Mammary epithelial cell (primary cell): ENCODE results near the gene PDXDC1.
"Not testable (repeated sequence)": the region's sequence is repeated elsewhere in the genome, so short reads cannot be mapped to it uniquely, and the experiment has no call there.

Source experiments
- EZH2 ChIP-seq: IDR thresholded peaks from 2 replicates; pipeline ENCODE4 v1.6.1; 2012; ENCODE audit warnings: low read length, inconsistent platforms, borderline replicate concordance
- TF ChIP-seq, protein P1 (sequence below), 2 donors: IDR thresholded peaks in 1 of 2; conservative IDR thresholded peaks in 1 of 2; 2 replicates each; pipeline ENCODE4 v1.5.1; 2011 to 2012; ENCODE audit warnings: inconsistent platforms in 2 of 2, low read length in 2 of 2, mild to moderate bottlenecking in 2 of 2, control low read depth in 1 of 2, low read depth in 1 of 2; ENCODE audit not compliant: insufficient read depth in 1 of 2; ENCODE audit errors: extremely low read depth in 1 of 2

DNA sequence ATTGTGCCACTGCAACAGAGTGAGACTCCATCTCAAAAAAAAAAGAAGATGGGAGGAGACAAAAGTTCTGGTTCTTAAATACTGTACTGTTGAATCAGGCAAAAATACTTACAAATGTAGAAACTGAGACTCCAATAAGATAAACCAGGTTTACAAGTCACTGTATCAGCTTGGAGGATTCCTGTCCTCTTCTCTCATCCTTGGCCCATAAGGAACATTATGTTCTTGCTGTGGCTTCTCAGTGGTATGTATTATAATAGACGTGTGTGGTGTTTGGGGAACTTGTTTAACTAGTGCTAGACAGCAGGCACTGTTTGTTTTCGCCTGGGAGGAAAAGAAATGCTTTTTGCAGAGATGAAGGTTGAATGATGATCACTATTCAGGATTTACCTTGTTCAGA is 7.7 kb downstream of the PDXDC1 start:
- not testable (repeated sequence) for TF ChIP-seq EZH2
- TF ChIP-seq, protein P1, sequence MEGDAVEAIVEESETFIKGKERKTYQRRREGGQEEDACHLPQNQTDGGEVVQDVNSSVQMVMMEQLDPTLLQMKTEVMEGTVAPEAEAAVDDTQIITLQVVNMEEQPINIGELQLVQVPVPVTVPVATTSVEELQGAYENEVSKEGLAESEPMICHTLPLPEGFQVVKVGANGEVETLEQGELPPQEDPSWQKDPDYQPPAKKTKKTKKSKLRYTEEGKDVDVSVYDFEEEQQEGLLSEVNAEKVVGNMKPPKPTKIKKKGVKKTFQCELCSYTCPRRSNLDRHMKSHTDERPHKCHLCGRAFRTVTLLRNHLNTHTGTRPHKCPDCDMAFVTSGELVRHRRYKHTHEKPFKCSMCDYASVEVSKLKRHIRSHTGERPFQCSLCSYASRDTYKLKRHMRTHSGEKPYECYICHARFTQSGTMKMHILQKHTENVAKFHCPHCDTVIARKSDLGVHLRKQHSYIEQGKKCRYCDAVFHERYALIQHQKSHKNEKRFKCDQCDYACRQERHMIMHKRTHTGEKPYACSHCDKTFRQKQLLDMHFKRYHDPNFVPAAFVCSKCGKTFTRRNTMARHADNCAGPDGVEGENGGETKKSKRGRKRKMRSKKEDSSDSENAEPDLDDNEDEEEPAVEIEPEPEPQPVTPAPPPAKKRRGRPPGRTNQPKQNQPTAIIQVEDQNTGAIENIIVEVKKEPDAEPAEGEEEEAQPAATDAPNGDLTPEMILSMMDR (conservative IDR thresholded peaks at IDR 0.05 in 1 of 2, IDR thresholded peaks at IDR 0.05 in 1 of 2; ENCODE audit: extremely low read depth in 1 of 2, insufficient read depth in 1 of 2, low read depth in 1 of 2, low read length in 2 of 2): not testable (repeated sequence)
